Measurements from ENCODE around the gene PLXNA4.

Gene PLXNA4

DNA sequence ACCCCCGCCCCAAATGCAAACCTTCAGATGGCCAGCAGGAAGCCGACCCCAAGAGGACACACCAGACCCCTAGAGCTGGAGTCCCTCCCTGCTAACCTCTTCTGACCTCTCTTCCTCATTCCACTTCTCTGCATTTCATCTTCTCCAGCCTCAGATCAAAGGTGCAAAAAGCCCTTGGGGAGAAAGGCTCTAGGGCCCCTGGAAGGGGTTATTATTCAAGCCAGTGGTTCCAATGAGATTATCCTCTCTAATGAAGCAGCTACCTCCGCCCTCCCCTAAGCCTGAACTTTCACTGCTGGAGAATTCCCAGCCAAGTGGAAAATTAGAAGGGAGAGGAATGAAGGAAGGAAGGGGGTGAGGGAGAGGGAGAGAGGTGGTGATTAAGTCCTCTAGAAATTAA lies 343.9 kb downstream of the PLXNA4 start:
- in situ Hi-C loops (cut with MboI; ENCODE audit: low sequenced_read_pairs, unreplicated experiment) = no loop called here
- TF ChIP-seq, protein P1, sequence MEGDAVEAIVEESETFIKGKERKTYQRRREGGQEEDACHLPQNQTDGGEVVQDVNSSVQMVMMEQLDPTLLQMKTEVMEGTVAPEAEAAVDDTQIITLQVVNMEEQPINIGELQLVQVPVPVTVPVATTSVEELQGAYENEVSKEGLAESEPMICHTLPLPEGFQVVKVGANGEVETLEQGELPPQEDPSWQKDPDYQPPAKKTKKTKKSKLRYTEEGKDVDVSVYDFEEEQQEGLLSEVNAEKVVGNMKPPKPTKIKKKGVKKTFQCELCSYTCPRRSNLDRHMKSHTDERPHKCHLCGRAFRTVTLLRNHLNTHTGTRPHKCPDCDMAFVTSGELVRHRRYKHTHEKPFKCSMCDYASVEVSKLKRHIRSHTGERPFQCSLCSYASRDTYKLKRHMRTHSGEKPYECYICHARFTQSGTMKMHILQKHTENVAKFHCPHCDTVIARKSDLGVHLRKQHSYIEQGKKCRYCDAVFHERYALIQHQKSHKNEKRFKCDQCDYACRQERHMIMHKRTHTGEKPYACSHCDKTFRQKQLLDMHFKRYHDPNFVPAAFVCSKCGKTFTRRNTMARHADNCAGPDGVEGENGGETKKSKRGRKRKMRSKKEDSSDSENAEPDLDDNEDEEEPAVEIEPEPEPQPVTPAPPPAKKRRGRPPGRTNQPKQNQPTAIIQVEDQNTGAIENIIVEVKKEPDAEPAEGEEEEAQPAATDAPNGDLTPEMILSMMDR (IDR thresholded peaks at IDR 0.05; ENCODE audit: borderline replicate concordance, control extremely low read depth, extremely low read depth, insufficient read depth, missing control alignments) = no peak
- DNase-seq (ENCODE audit: low spot score) = no peak

DNA sequence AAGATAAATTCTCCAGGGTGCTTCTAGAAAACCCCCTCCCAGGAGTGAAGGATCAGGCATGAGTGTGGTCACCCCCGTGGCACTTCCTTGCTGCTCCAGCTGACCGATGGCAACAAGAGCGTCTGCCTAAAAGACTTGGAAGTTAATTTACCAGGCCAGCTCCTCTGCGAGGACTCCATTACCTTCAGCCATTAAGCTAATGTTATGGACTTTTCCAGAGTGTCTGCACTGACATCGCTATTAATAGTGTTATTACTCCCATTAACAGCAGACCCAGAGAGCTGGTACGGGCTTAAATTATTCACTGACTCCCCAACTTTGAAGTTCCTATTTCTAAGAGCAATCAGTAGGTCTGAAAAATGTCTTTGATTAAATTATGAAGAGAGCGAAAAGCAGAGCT lies 345.8 kb downstream of the PLXNA4 start:
- in situ Hi-C loops (cut with MboI; ENCODE audit: low sequenced_read_pairs, unreplicated experiment) = no loop called here
- TF ChIP-seq, protein P1 (IDR thresholded peaks at IDR 0.05; ENCODE audit: borderline replicate concordance, control extremely low read depth, extremely low read depth, insufficient read depth, missing control alignments) = no peak
- DNase-seq (ENCODE audit: low spot score) = no peak

DNA sequence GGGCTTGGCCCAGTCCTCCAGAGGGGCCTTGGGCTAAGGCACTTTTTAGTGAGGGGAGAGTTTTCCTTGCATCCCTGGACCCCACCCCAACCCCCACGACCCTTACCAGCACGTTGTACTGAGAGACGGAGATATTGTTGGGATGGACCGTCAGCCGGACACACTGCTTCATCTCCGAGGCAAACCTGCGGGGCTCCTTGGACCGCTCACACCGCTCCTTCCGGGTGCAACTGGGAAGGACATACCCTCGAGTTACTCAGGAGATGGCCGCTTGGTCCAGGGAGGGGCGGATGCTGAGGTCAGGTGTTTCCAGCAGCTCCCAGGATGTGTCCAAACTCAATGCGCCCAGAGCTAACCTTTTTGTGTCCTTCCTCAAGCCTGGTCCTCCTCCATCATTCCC lies 348.0 kb downstream of the PLXNA4 start:
- in situ Hi-C loops (cut with MboI; ENCODE audit: low sequenced_read_pairs, unreplicated experiment) = no loop called here
- TF ChIP-seq, protein P1 (IDR thresholded peaks at IDR 0.05; ENCODE audit: borderline replicate concordance, control extremely low read depth, extremely low read depth, insufficient read depth, missing control alignments) = no peak
- DNase-seq (ENCODE audit: low spot score) = no peak

DNA sequence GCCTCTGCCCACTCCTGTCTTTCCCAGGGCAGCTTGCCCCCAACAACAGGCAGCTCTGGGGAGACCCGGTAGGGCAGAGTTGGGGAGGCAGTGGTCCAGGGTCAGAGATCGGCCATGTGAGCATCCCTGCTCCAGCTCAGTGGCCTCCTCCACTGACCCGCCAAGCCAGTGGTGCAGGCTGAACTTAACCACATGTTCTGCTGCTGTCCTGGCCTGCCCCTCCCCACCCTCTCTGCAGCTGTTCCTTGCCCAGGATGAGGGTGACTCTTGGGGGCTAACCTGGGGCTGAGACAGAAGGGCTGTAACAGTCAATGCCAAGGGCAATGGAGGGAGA lies 349.3 kb downstream of the PLXNA4 start:
- TF ChIP-seq, protein P1 (IDR thresholded peaks at IDR 0.05; ENCODE audit: borderline replicate concordance, control extremely low read depth, extremely low read depth, insufficient read depth, missing control alignments) = no peak
- in situ Hi-C loops (cut with MboI; ENCODE audit: low sequenced_read_pairs, unreplicated experiment) = no loop called here
- no peak for DNase-seq (ENCODE audit: low spot score)

DNA sequence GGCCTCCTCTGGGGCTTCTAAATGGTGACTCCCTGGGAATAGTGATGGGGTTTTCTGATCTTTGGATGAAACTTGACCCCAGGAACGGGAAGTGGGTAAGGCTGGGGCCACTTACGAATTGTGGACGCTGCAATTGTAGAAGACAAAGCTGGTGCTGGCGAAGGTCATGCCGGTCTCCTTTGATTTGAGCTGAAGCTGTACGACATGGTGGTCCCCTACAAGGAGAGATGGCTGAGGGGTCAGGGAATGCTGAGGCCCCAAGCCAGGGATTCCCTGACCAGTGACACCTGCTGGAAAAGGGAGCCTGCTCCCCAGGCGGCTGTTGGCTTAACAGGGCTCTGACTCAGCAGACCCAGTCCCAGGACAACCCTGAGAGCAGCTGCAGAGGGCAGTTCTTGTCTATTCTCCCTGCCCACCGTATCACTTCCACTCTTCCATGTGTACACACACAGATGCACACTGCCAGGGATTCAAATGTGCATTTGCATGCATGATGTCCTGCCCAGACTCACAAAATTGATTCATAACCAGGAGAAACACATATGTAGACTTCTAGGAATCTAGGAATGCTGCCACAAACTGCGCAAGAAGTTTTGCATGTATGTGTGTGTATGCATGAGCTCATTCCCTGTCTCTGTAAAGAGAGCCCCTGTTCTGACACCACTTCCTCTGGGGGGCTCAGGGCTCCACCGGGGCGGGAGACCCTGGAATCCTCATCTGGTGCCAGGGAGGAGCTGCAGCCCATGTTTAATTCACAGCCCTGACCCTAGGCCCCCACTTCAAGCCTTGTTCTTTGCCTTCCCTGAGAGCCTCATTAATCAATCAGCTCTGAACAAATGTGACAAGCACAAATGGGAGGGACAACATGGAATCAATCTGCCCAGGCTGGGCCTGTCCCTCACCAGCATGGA lies 350.0 kb downstream of the PLXNA4 start:
- in situ Hi-C loops (cut with MboI; ENCODE audit: low sequenced_read_pairs, unreplicated experiment) = no loop called here
- TF ChIP-seq, protein P1 (IDR thresholded peaks at IDR 0.05; ENCODE audit: borderline replicate concordance, control extremely low read depth, extremely low read depth, insufficient read depth, missing control alignments) = no peak
- DNase-seq (ENCODE audit: low spot score) = no peak

DNA sequence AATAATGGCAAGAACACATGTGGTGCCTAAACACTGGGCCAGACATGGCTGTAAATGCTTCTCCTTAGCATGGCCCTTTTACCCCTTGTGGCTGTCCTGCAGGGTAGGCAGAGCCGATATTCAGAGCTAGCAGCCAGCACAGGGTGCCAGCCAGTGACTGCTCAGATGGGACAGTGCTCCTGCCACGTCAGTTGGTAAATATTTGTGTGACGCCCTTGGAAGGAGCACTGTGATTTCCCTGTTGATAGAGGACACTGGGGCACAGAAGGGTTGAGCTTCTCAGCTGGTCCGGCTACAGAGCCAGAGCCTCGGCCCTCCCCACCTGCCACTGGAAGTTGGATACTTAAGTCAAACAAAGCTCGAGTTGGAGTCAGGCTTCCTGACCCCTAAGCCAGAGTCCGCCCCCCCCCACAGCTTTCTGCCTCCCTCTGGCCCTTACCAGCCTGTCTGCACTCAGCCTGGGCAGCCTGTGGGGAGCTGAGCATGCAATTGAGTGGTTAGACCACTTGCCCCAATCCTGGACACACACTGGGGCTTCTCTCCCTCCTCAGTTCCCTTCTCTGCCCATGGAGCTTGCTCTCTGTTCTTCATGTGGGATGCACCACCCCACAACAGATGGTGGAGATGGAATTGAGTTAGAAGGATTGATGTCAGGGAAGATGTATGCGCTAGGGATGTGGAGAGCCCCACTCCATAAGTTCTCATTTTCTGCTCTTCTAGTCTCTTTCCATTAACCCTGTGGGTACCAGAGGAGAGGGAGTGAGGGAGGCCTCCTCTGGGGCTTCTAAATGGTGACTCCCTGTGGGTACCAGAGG lies 350.8 kb downstream of the PLXNA4 start:
- DNase-seq (ENCODE audit: low spot score) = no peak

More for the DNA sequence above, 350.8 kb downstream of the PLXNA4 start:
- in situ Hi-C loops (cut with MboI; ENCODE audit: low sequenced_read_pairs, unreplicated experiment) = no loop called here
- TF ChIP-seq, protein P1 (IDR thresholded peaks at IDR 0.05; ENCODE audit: borderline replicate concordance, control extremely low read depth, extremely low read depth, insufficient read depth, missing control alignments) = no peak

Measured in GM13976 (cell line).